Activated T-helper 2 cell treated with anti-CD3 and anti-CD28 coated beads, Interferon-gamma antibody, Interleukin-2, Interleukin-4, amounts not matched to agents 10 μg/mL and 5 μg/mL and 100 μg/mL, durations not matched to agents 14 hours and 24 hours and 36 hours (primary cell): ENCODE measurements around the gene UBE2C. TPM values are rescaled to one million over a fixed set of nuclear protein-coding genes. Genes with fewer than 3 reads are reported as not detected.
"Not testable (repeated sequence)": the region's sequence is repeated elsewhere in the genome, so short reads cannot be mapped to it uniquely, and the experiment has no call there.

ENCODE experiments used
- DNase-seq: peaks from one replicate; pipeline ENCODE4 v3.0.0; 2021; ENCODE audit warnings: low spot score
- H3K27ac Mint-ChIP-seq: one replicate; pipeline ENCODE4 v1.8.0; 2021; ENCODE audit warnings: mixed read lengths
- H3K27me3 Mint-ChIP-seq: one replicate; pipeline ENCODE4 v1.8.0; 2021; ENCODE audit warnings: low read depth, mixed read lengths
- H3K36me3 Mint-ChIP-seq: one replicate; pipeline ENCODE4 v1.8.0; 2021; ENCODE audit warnings: low read depth, mixed read lengths
- H3K4me1 Mint-ChIP-seq: one replicate; pipeline ENCODE4 v1.8.0; 2021; ENCODE audit warnings: low read depth, mixed read lengths
- H3K4me3 Mint-ChIP-seq: one replicate; pipeline ENCODE4 v1.8.0; 2021; ENCODE audit warnings: low read depth, mild to moderate bottlenecking, moderate library complexity, mixed read lengths
- H3K9me3 Mint-ChIP-seq: one replicate; pipeline ENCODE4 v1.8.0; 2021; ENCODE audit warnings: mixed read lengths
- intact Hi-C: fragments of 100-400 bp; cut with micrococcal nuclease; formaldehyde crosslinking; loops from one replicate; pipeline ENCODE4 v1.15.1; 2023
- total RNA-seq: library from RNA; stranded (reverse); gene quantifications from 2 replicates; pipeline ENCODE4 v1.2.3, GENCODE V29; 2022

The UBE2C gene
- total RNA-seq, 1 donor from 2014 or later: 145 TPM

DNA sequence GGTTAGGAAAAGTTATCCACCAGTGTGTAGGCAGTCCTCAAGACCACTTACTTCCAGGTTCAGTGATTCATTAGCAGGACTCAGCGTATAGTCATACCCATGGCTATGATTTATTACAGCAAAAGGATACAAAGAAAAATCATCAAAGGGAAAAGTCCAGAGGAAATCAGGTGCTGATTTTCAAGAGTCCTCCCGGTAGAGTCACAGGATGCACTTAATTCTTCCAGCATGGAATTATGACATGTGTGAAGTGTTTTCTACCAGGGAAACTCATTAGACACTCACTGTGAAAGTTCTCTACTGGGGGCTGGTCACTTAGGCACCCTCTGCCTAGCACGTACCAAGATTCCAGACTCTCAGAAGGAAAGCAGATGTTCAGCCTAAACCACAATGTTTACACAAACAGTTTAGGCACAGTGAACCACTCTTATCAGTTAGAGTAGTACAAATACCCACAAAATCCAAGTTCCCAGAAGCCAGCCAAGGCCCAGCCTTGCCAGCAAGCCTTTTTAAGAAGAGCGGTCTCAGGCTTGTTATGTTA lies 31.0 kb upstream of the UBE2C start:
- Mint-ChIP-seq H3K4me1 (peaks cover 15% of the 10 kb centered on the region), H3K27me3 (peaks cover 1% of the 10 kb centered on the region), H3K36me3 (no peaks in the 10 kb centered on the region), H3K4me3 (no peak overlapping the region), H3K27ac (no peak overlapping the region), H3K9me3 (no peaks in the 10 kb centered on the region)
- DNase-seq: no peak
- intact Hi-C loops: no loop called here

GRCh38 chr20:45782890-45783289 lies 29.6 kb upstream of the UBE2C start:
- intact Hi-C loops: no loop called here
- Mint-ChIP-seq H3K27ac (no peak overlapping the region), H3K4me3 (no peak overlapping the region), H3K9me3 (no peaks in the 10 kb centered on the region), H3K27me3 (peaks cover 1% of the 10 kb centered on the region), H3K4me1 (peaks cover 15% of the 10 kb centered on the region), H3K36me3 (no peaks in the 10 kb centered on the region)
- DNase-seq: no peak

DNA sequence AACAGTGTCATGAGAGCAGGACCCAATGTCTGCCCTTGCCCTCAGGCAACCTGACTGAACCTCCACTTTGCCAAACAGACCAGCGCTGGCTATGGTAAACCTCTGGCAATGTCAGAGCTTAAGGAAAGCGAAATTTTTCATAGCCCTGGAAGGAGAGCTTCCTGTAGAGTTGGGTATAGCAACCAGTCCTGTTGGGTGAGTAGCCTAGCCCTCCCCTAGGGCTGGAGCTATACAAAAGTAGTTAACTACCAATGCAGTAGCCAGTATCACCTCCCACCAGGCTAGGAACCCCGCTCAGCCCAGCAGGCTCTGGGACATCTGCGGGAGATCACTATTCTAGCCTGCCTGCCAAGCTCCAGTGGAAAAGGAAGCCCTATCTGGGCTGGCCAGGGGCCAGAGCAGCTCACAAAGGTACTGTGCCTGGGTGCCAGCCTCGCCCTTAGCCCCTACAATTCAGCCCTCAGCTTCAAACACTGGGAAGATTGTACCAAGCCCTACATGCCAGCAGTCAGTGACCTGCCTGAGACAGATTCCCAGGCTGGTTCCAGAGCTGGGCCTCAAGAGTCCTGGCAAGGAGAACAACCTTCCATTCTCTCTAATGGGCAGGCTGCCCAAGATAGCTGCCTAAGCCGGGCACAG lies 28.7 kb upstream of the UBE2C start:
- peaks cover 15% of the 10 kb centered on the region for H3K4me1 Mint-ChIP-seq
- intact Hi-C loops: no loop called here
- H3K27me3 Mint-ChIP-seq: peaks cover 1% of the 10 kb centered on the region
- no peak for DNase-seq
- H3K27ac Mint-ChIP-seq: no peak overlapping the region
- H3K4me3 Mint-ChIP-seq: no peak overlapping the region
- H3K36me3 Mint-ChIP-seq: no peaks in the 10 kb centered on the region
- no peaks in the 10 kb centered on the region for H3K9me3 Mint-ChIP-seq

DNA sequence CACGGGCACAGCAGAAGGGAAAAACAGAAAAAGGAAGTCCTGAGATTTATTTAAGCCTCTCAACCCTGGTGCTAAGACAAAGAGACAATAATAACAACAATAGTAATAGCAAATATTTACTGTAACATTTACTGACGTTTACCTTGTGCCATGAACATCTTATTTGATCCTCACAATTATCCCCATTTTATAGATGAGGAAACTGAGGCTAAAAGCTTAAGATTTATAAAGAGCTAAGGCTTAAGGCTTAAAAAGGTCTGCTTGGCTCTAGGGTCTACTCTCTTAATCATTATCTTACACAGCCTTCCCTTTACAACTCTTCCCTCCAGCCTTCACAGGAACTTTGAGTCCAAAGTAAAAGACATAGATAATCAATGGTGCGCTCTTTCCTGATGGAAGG lies 24.1 kb upstream of the UBE2C start:
- H3K4me1 Mint-ChIP-seq: peaks cover 10% of the 10 kb centered on the region
- DNase-seq: no peak
- no peaks in the 10 kb centered on the region for H3K27me3 Mint-ChIP-seq
- no peaks in the 10 kb centered on the region for H3K36me3 Mint-ChIP-seq
- no peak overlapping the region for H3K27ac Mint-ChIP-seq
- H3K9me3 Mint-ChIP-seq: no peaks in the 10 kb centered on the region
- intact Hi-C loops: no loop called here
- no peak overlapping the region for H3K4me3 Mint-ChIP-seq

- H3K36me3 Mint-ChIP-seq: peaks cover 31% of the 10 kb centered on the region
- no peak for DNase-seq
- peaks cover 13% of the 10 kb centered on the region for H3K4me1 Mint-ChIP-seq
- H3K27ac Mint-ChIP-seq: peak overlapping the region; percentile 35
- no peaks in the 10 kb centered on the region for H3K27me3 Mint-ChIP-seq
- H3K4me3 Mint-ChIP-seq: peak overlapping the region; percentile 85
- intact Hi-C loops: loop anchor here (1.0 to 10.0 kb wide), 2 partner anchors 92 to 143 kb away; partner anchors contain the start of genes SPATA25 and ZSWIM1
- H3K9me3 Mint-ChIP-seq: no peaks in the 10 kb centered on the region
Measured at GRCh38 chr20:45792317-45793118, 19.9 kb upstream of the UBE2C start.

GRCh38 chr20:45796337-45797065 lies 15.9 kb upstream of the UBE2C start:
- Mint-ChIP-seq H3K27me3 (no peaks in the 10 kb centered on the region), H3K36me3 (peaks cover 36% of the 10 kb centered on the region), H3K27ac (no peak overlapping the region), H3K9me3 (no peaks in the 10 kb centered on the region), H3K4me3 (no peak overlapping the region), H3K4me1 (peaks cover 18% of the 10 kb centered on the region)
- no peak for DNase-seq
- intact Hi-C loops: loop anchor here (5.0 to 10.0 kb wide), 2 partner anchors 88 to 166 kb away; partner anchors contain the start of genes SPATA25 and ZSWIM1

- intact Hi-C loops: loop anchor here (5.0 to 10.0 kb wide), 2 partner anchors 87 to 165 kb away; partner anchors contain the start of genes SPATA25 and ZSWIM1
- not testable (repeated sequence) for H3K27me3 Mint-ChIP-seq, H3K9me3 Mint-ChIP-seq, H3K27ac Mint-ChIP-seq, H3K4me3 Mint-ChIP-seq, DNase-seq
- Mint-ChIP-seq H3K4me1 (peaks cover 16% of the 10 kb centered on the region), H3K36me3 (peaks cover 46% of the 10 kb centered on the region)
Measured at GRCh38 chr20:45797510-45797909, 14.9 kb upstream of the UBE2C start.

DNA sequence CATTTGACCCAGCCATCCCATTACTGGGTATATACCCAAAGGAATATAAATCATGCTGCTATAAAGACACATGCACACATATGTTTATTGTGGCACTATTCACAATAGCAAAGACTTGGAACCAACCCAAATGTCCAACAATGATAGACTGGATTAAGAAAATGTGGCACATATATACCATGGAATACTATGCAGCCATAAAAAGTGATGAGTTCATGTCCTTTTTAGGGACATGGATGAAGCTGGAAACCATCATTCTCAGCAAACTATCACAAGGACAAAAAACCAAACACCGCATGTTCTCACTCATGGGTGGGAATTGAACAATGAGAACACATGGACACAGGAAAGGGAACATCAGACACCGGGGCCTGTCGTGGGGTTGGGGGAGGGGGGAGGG lies 14.5 kb upstream of the UBE2C start:
- not testable (repeated sequence) for H3K27ac Mint-ChIP-seq, H3K9me3 Mint-ChIP-seq, H3K4me3 Mint-ChIP-seq, DNase-seq, H3K27me3 Mint-ChIP-seq
- Mint-ChIP-seq H3K4me1 (peaks cover 12% of the 10 kb centered on the region), H3K36me3 (peaks cover 50% of the 10 kb centered on the region)
- intact Hi-C loops: loop anchor here (5.0 to 10.0 kb wide), 2 partner anchors 87 to 164 kb away; partner anchors contain the start of genes SPATA25 and ZSWIM1

DNA sequence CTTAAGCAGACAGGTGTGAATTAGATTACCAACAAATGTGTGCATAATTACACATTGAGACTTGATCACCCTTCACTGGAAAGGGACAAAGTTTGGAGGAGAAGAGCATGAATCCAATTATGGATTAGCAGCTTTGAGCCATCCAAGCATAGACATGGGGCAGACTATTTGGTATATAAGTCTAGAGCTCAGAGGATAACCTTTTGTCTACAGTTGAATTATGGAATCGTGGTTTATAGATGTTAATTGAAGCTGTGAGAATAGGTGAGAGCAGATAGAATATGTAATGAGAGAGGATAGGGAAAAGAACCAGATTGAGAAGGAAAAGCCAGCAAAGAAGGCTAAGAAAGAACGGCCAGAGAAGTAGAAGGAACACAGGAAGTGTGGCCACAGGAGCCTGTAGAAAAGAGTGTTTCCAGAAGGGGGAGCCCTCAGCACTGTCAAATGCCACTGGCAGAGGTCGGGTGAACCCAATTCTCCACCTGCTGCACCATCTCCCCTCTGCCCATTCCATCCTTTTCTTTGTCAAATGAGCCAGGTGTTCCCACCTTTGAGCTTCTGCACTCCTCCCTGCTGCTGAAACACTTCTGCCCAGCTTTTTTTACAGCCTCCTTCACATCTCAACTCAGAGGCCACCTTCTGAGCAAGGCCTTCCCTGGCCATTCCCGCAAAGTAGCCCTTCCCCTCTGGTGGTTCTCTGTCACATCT lies 13.4 kb upstream of the UBE2C start:
- Mint-ChIP-seq H3K9me3 (no peaks in the 10 kb centered on the region), H3K4me3 (no peak overlapping the region), H3K27ac (peak overlapping the region; percentile 74), H3K36me3 (peaks cover 55% of the 10 kb centered on the region), H3K4me1 (peaks cover 11% of the 10 kb centered on the region), H3K27me3 (no peaks in the 10 kb centered on the region)
- peak; percentile 49 for DNase-seq
- intact Hi-C loops: loop anchor here (5.0 to 10.0 kb wide), 2 partner anchors 86 to 163 kb away; partner anchors contain the start of genes SPATA25 and ZSWIM1

GRCh38 chr20:45801851-45802250 lies 10.6 kb upstream of the UBE2C start:
- peaks cover 7% of the 10 kb centered on the region for H3K4me1 Mint-ChIP-seq
- no peak for DNase-seq
- intact Hi-C loops: no loop called here
- no peak overlapping the region for H3K27ac Mint-ChIP-seq
- peaks cover 49% of the 10 kb centered on the region for H3K36me3 Mint-ChIP-seq
- no peaks in the 10 kb centered on the region for H3K27me3 Mint-ChIP-seq
- H3K4me3 Mint-ChIP-seq: no peak overlapping the region
- H3K9me3 Mint-ChIP-seq: no peaks in the 10 kb centered on the region

GRCh38 chr20:45810191-45810970 lies 2.1 kb upstream of the UBE2C start:
- Mint-ChIP-seq H3K9me3 (no peaks in the 10 kb centered on the region), H3K4me1 (peaks cover 17% of the 10 kb centered on the region), H3K4me3 (no peak overlapping the region), H3K27me3 (no peaks in the 10 kb centered on the region), H3K27ac (no peak overlapping the region), H3K36me3 (peaks cover 63% of the 10 kb centered on the region)
- DNase-seq: no peak
- intact Hi-C loops: loop anchor here (5.0 kb wide), 2 partner anchors 47 to 77 kb away; partner anchors contain the start of genes ACOT8, SPATA25 and ZSWIM3
